ENCODE measurements around the gene ME1. TPM values are rescaled to one million over a fixed set of nuclear protein-coding genes. Genes with fewer than 3 reads are reported as not detected.
A peak's percentile ranks its signal among the peaks of the same experiment; 100 is the strongest.

Gene ME1
- total and polyA plus RNA-seq, 7 experiments from 2014 or later = 0.19 to 0.49 (median 0.29) TPM; not detected in 3

GRCh38 chr6:83417880-83418663 is 12.8 kb downstream of the ME1 start:
- peaks cover 0 to 16% (median 4%) of the 10 kb centered on the region in 11 donors for H3K9me3 Mint-ChIP-seq

GRCh38 chr6:83413068-83413467 is 17.8 kb downstream of the ME1 start:
- intact Hi-C loops (cut with micrococcal nuclease) = no loop called here
- Mint-ChIP-seq H3K27me3 (peaks cover 0 to 21% (median 0%) of the 10 kb centered on the region in 5 donors), H3K4me1 (no peaks in the 10 kb centered on the region), H3K4me3 (no peak overlapping the region), H3K9me3 (peaks cover 0 to 2% (median 0%) of the 10 kb centered on the region in 11 donors), H3K36me3 (no peaks in the 10 kb centered on the region), H3K27ac (no peak overlapping the region)
- ChIA-PET POLR2A (no interaction called here), CTCF (no interaction called here)
- Histone ChIP-seq H3K27me3 (ENCODE audit: control insufficient read depth in 2 of 2, insufficient read depth in 2 of 2, low read length in 2 of 2) (no peaks in the 10 kb centered on the region), H3K4me3 (ENCODE audit: low read length) (no peak overlapping the region), H3K9me3 (ENCODE audit: control insufficient read depth in 2 of 3, low read length in 3 of 3) (no peaks in the 10 kb centered on the region), H3K4me1 (ENCODE audit: control insufficient read depth in 2 of 2, insufficient read depth in 2 of 2, low read length in 2 of 2) (no peaks in the 10 kb centered on the region), H3K27ac (ENCODE audit: low read depth, low read length) (no peak overlapping the region), H3K36me3 (ENCODE audit: control insufficient read depth in 2 of 3, insufficient read depth in 3 of 3, low read length in 3 of 3) (no peaks in the 10 kb centered on the region)
- ATAC-seq (no peak), DNase-seq (no peak)

More at GRCh38 chr6:83417880-83418663, 12.8 kb downstream of the ME1 start:
- no peaks in the 10 kb centered on the region for H3K4me1 Mint-ChIP-seq
- H3K27me3 ChIP-seq (ENCODE audit: control insufficient read depth in 2 of 2, insufficient read depth in 2 of 2, low read length in 2 of 2) = no peaks in the 10 kb centered on the region
- ChIA-PET CTCF (no interaction called here), POLR2A (no interaction called here)
- intact Hi-C loops (cut with micrococcal nuclease) = no loop called here
- H3K4me3 Mint-ChIP-seq = no peak overlapping the region
- H3K27ac ChIP-seq (ENCODE audit: low read depth, low read length) = no peak overlapping the region
- ATAC-seq = peak; percentile 34
- no peak overlapping the region for H3K4me3 ChIP-seq (ENCODE audit: low read length)
- no peak overlapping the region for H3K27ac Mint-ChIP-seq
- no peaks in the 10 kb centered on the region for H3K36me3 Mint-ChIP-seq
- H3K27me3 Mint-ChIP-seq = peaks cover 0 to 1% (median 0%) of the 10 kb centered on the region in 5 donors
- DNase-seq = no peak
- H3K36me3 ChIP-seq (ENCODE audit: control insufficient read depth in 2 of 3, insufficient read depth in 3 of 3, low read length in 3 of 3) = no peaks in the 10 kb centered on the region
- H3K9me3 ChIP-seq (ENCODE audit: control insufficient read depth in 2 of 3, low read length in 3 of 3) = no peaks in the 10 kb centered on the region
- no peaks in the 10 kb centered on the region for H3K4me1 ChIP-seq (ENCODE audit: control insufficient read depth in 2 of 2, insufficient read depth in 2 of 2, low read length in 2 of 2)

- intact Hi-C loops (cut with micrococcal nuclease) = no loop called here
- no peaks in the 10 kb centered on the region for H3K36me3 Mint-ChIP-seq
Observed at GRCh38 chr6:83411731-83412130, 19.1 kb downstream of the ME1 start.

GRCh38 chr6:83403191-83403590 is 27.7 kb downstream of the ME1 start:
- no peak overlapping the region for H3K4me3 Mint-ChIP-seq
- ATAC-seq (no peak), DNase-seq (no peak)
- Histone ChIP-seq H3K27me3 (ENCODE audit: control insufficient read depth in 2 of 2, insufficient read depth in 2 of 2, low read length in 2 of 2) (no peaks in the 10 kb centered on the region), H3K4me3 (ENCODE audit: low read length) (no peak overlapping the region), H3K4me1 (ENCODE audit: control insufficient read depth in 2 of 2, insufficient read depth in 2 of 2, low read length in 2 of 2) (no peaks in the 10 kb centered on the region), H3K27ac (ENCODE audit: low read depth, low read length) (no peak overlapping the region), H3K36me3 (ENCODE audit: control insufficient read depth in 2 of 3, insufficient read depth in 3 of 3, low read length in 3 of 3) (no peaks in the 10 kb centered on the region), H3K9me3 (ENCODE audit: control insufficient read depth in 2 of 3, low read length in 3 of 3) (no peaks in the 10 kb centered on the region)
- CTCF ChIA-PET = no interaction called here
- H3K27me3 Mint-ChIP-seq = no peaks in the 10 kb centered on the region
- no peak overlapping the region for H3K27ac Mint-ChIP-seq
- intact Hi-C loops (cut with micrococcal nuclease) = no loop called here
- peaks cover 0 to 12% (median 0%) of the 10 kb centered on the region in 11 donors for H3K9me3 Mint-ChIP-seq
- H3K36me3 Mint-ChIP-seq = no peaks in the 10 kb centered on the region
- POLR2A ChIA-PET = no interaction called here
- peaks cover 0 to 1% (median 0%) of the 10 kb centered on the region in 7 donors for H3K4me1 Mint-ChIP-seq

More at GRCh38 chr6:83411731-83412130, 19.1 kb downstream of the ME1 start:
- Histone ChIP-seq H3K27ac (ENCODE audit: low read depth, low read length) (no peak overlapping the region), H3K36me3 (ENCODE audit: control insufficient read depth in 2 of 3, insufficient read depth in 3 of 3, low read length in 3 of 3) (no peaks in the 10 kb centered on the region), H3K9me3 (ENCODE audit: control insufficient read depth in 2 of 3, low read length in 3 of 3) (no peaks in the 10 kb centered on the region), H3K4me3 (ENCODE audit: low read length) (no peak overlapping the region), H3K27me3 (ENCODE audit: control insufficient read depth in 2 of 2, insufficient read depth in 2 of 2, low read length in 2 of 2) (no peaks in the 10 kb centered on the region), H3K4me1 (ENCODE audit: control insufficient read depth in 2 of 2, insufficient read depth in 2 of 2, low read length in 2 of 2) (no peaks in the 10 kb centered on the region)
- ATAC-seq (no peak), DNase-seq (no peak)
- Mint-ChIP-seq H3K4me3 (no peak overlapping the region), H3K27me3 (peaks cover 0 to 21% (median 0%) of the 10 kb centered on the region in 5 donors), H3K9me3 (peaks cover 0 to 2% (median 0%) of the 10 kb centered on the region in 11 donors), H3K27ac (no peak overlapping the region), H3K4me1 (peaks cover 0 to 1% (median 0%) of the 10 kb centered on the region in 7 donors)
- CTCF ChIA-PET = no interaction called here
- POLR2A ChIA-PET = no interaction called here

- Mint-ChIP-seq H3K4me3 (no peak overlapping the region), H3K27me3 (peaks cover 0 to 6% (median 0%) of the 10 kb centered on the region in 5 donors), H3K36me3 (no peaks in the 10 kb centered on the region), H3K27ac (no peak overlapping the region), H3K4me1 (no peaks in the 10 kb centered on the region), H3K9me3 (peaks cover 0 to 4% (median 0%) of the 10 kb centered on the region in 11 donors)
- CTCF ChIA-PET = no interaction called here
- intact Hi-C loops (cut with micrococcal nuclease) = no loop called here
- Histone ChIP-seq H3K36me3 (ENCODE audit: control insufficient read depth in 2 of 3, insufficient read depth in 3 of 3, low read length in 3 of 3) (no peaks in the 10 kb centered on the region), H3K4me1 (ENCODE audit: control insufficient read depth in 2 of 2, insufficient read depth in 2 of 2, low read length in 2 of 2) (no peaks in the 10 kb centered on the region), H3K9me3 (ENCODE audit: control insufficient read depth in 2 of 3, low read length in 3 of 3) (no peaks in the 10 kb centered on the region), H3K27ac (ENCODE audit: low read depth, low read length) (no peak overlapping the region), H3K27me3 (ENCODE audit: control insufficient read depth in 2 of 2, insufficient read depth in 2 of 2, low read length in 2 of 2) (no peaks in the 10 kb centered on the region), H3K4me3 (ENCODE audit: low read length) (no peak overlapping the region)
- DNase-seq = no peak
- POLR2A ChIA-PET = no interaction called here
- no peak for ATAC-seq
Observed at GRCh38 chr6:83389606-83390005, 41.2 kb downstream of the ME1 start.

- H3K9me3 Mint-ChIP-seq = no peaks in the 10 kb centered on the region
- Histone ChIP-seq H3K27me3 (ENCODE audit: control insufficient read depth in 2 of 2, insufficient read depth in 2 of 2, low read length in 2 of 2) (no peaks in the 10 kb centered on the region), H3K27ac (ENCODE audit: low read depth, low read length) (no peak overlapping the region), H3K9me3 (ENCODE audit: control insufficient read depth in 2 of 3, low read length in 3 of 3) (no peaks in the 10 kb centered on the region), H3K36me3 (ENCODE audit: control insufficient read depth in 2 of 3, insufficient read depth in 3 of 3, low read length in 3 of 3) (no peaks in the 10 kb centered on the region), H3K4me1 (ENCODE audit: control insufficient read depth in 2 of 2, insufficient read depth in 2 of 2, low read length in 2 of 2) (no peaks in the 10 kb centered on the region), H3K4me3 (ENCODE audit: low read length) (no peak overlapping the region)
- intact Hi-C loops (cut with micrococcal nuclease) = no loop called here
- H3K4me3 Mint-ChIP-seq = no peak overlapping the region
- peaks cover 0 to 10% (median 0%) of the 10 kb centered on the region in 5 donors for H3K27me3 Mint-ChIP-seq
- ATAC-seq (no peak), DNase-seq (no peak)
- H3K4me1 Mint-ChIP-seq = no peaks in the 10 kb centered on the region
- no peak overlapping the region for H3K27ac Mint-ChIP-seq
- POLR2A ChIA-PET = no interaction called here
- H3K36me3 Mint-ChIP-seq = no peaks in the 10 kb centered on the region
- CTCF ChIA-PET = no interaction called here
Observed at GRCh38 chr6:83385473-83385872, 45.4 kb downstream of the ME1 start.

- ChIA-PET CTCF (no interaction called here), POLR2A (no interaction called here)
- H3K4me3 ChIP-seq (ENCODE audit: low read length) = no peak overlapping the region
- no peak overlapping the region for H3K27ac ChIP-seq (ENCODE audit: low read depth, low read length)
- ATAC-seq (no peak), DNase-seq (no peak)
- no peaks in the 10 kb centered on the region for H3K9me3 Mint-ChIP-seq
- no peaks in the 10 kb centered on the region for H3K36me3 ChIP-seq (ENCODE audit: control insufficient read depth in 2 of 3, insufficient read depth in 3 of 3, low read length in 3 of 3)
- no peaks in the 10 kb centered on the region for H3K36me3 Mint-ChIP-seq
- no peaks in the 10 kb centered on the region for H3K27me3 ChIP-seq (ENCODE audit: control insufficient read depth in 2 of 2, insufficient read depth in 2 of 2, low read length in 2 of 2)
- no peak overlapping the region for H3K27ac Mint-ChIP-seq
- H3K4me3 Mint-ChIP-seq = no peak overlapping the region
- intact Hi-C loops (cut with micrococcal nuclease) = no loop called here
- peaks cover 0 to 10% (median 0%) of the 10 kb centered on the region in 5 donors for H3K27me3 Mint-ChIP-seq
- no peaks in the 10 kb centered on the region for H3K9me3 ChIP-seq (ENCODE audit: control insufficient read depth in 2 of 3, low read length in 3 of 3)
- H3K4me1 ChIP-seq (ENCODE audit: control insufficient read depth in 2 of 2, insufficient read depth in 2 of 2, low read length in 2 of 2) = no peaks in the 10 kb centered on the region
- H3K4me1 Mint-ChIP-seq = no peaks in the 10 kb centered on the region
Observed at GRCh38 chr6:83384751-83385150, 46.1 kb downstream of the ME1 start.

All from naive thymus-derived CD4-positive, alpha-beta T cell (primary cell).